Lower leg skin (tissue), 3 donors: ENCODE results near the gene RHOJ.

Source experiments
- CTCF ChIP-seq, 3 donors: fragments of 450-650 bp; IDR thresholded peaks; one replicate each; pipeline ENCODE4 v1.5.1; 2016; ENCODE audit warnings: antibody characterized with exemption in 3 of 3, mild to moderate bottlenecking in 3 of 3, moderate library complexity in 2 of 3
- POLR2A ChIP-seq, 2 donors: fragments of 450-650 bp; IDR thresholded peaks; one replicate each; pipeline ENCODE4 v1.6.1; 2016 to 2017; ENCODE audit warnings: antibody characterized with exemption in 2 of 2, mild to moderate bottlenecking in 1 of 2, moderate library complexity in 1 of 2

- no peak for TF ChIP-seq CTCF (IDR thresholded peaks at IDR 0.05)
- TF ChIP-seq POLR2A (IDR thresholded peaks at IDR 0.05), result no peak
Measured at GRCh38 chr14:63249092-63249491, 44.8 kb downstream of the RHOJ start.
